Kidney (tissue), 14 donors: ENCODE measurements around the gene MSMP. TPM values are rescaled to one million over a fixed set of nuclear protein-coding genes. Genes with fewer than 3 reads are reported as not detected.

ENCODE experiments used
- DNase-seq, 5 donors: peaks; one replicate each; pipeline ENCODE4 v3.0.0-alpha.2; 2013 to 2020
- FAIRE-seq: peaks from 2 replicates; lab custom pipeline; 2012; peaks lifted over from hg19 to GRCh38; lab: Jason Lieb, UNC
- H3K27ac ChIP-seq, 2 donors: one replicate each; pipeline ENCODE4 v1.7.0; 2013; ENCODE audit warnings: low read depth in 2 of 2, low read length in 2 of 2, inconsistent platforms in 1 of 2
- H3K27me3 ChIP-seq: one replicate; pipeline ENCODE4 v1.7.1; 2013; ENCODE audit warnings: low read length, inconsistent platforms; ENCODE audit not compliant: control insufficient read depth, insufficient read depth
- H3K36me3 ChIP-seq, 3 donors: one replicate each; pipeline versions ENCODE4 v1.7.0 to v1.7.1; 2013; ENCODE audit warnings: low read length in 3 of 3, control low read depth in 1 of 3, inconsistent platforms in 1 of 3; ENCODE audit not compliant: insufficient read depth in 3 of 3, control insufficient read depth in 2 of 3
- H3K4me1 ChIP-seq, 3 donors: one replicate each; pipeline versions ENCODE4 v1.7.0 to v1.7.1; 2013; ENCODE audit warnings: low read length in 3 of 3, inconsistent platforms in 1 of 3, low read depth in 1 of 3; ENCODE audit not compliant: control insufficient read depth in 2 of 3, insufficient read depth in 2 of 3
- H3K4me3 ChIP-seq, 3 donors: one replicate each; pipeline versions ENCODE4 v1.7.0 to v1.8.1; 2013; ENCODE audit warnings: low read length in 3 of 3, control low read depth in 1 of 3, inconsistent platforms in 1 of 3
- H3K9ac ChIP-seq, 3 donors: one replicate each; pipeline versions ENCODE4 v1.7.0 to v1.7.1; 2013; ENCODE audit warnings: low read length in 3 of 3, control low read depth in 1 of 3, inconsistent platforms in 1 of 3
- H3K9me3 ChIP-seq, 3 donors: one replicate each; pipeline versions ENCODE4 v1.7.0 to v1.7.1; 2013; ENCODE audit warnings: low read length in 3 of 3, control low read depth in 1 of 3, inconsistent platforms in 1 of 3; ENCODE audit not compliant: control insufficient read depth in 2 of 3, insufficient read depth in 1 of 3
- CTCF ChIP-seq: IDR thresholded peaks from 3 replicates; pipeline ENCODE4 v1.5.1; 2012; ENCODE audit warnings: mild to moderate bottlenecking, moderate library complexity, borderline replicate concordance; ENCODE audit not compliant: insufficient read depth; ENCODE audit errors: extremely low read depth
- intact Hi-C: fragments of 100-400 bp; cut with DNase I; formaldehyde crosslinking; loops from one replicate; pipeline ENCODE4 v1.11.1; 2022
- polyA plus RNA-seq: library from polyadenylated mRNA; stranded (reverse); fragments of 350-450 nt; fragmentation: Illumina TruSeq; extraction: RNeasy Lipid Tissue Mini Kit (QIAGEN cat#74804); gene quantifications from one replicate; pipeline ENCODE4 v1.2.3, GENCODE V29; 2014; ENCODE audit warnings: low read depth, low replicate concordance; ENCODE audit not compliant: insufficient read depth
- total RNA-seq: library from RNA; stranded (reverse); fragmentation: NEBNext Ultra II Directional; extraction: Animal tissue kit (Norgen Biotek cat#: 25700); gene quantifications from one replicate; pipeline ENCODE4 v1.2.1, GENCODE V29; 2021
- donor health status: control.
- donor health status: control.
- donor health status: control.
- donor health status: control.
- donor health status: control.
- donor health status: DM: yes; HTN: yes; CAD: no.
- donor health status: Normal renal cell carcinoma (clear cell type).

Gene MSMP
- total and polyA plus RNA-seq, 2 donors from 2014 or later, result 0.47 TPM; not detected in 1

GRCh38 chr9:35789541-35789940 lies 35.5 kb upstream of the MSMP start:
- TF ChIP-seq CTCF, result no peak
- intact Hi-C loops, result no loop called here
- Histone ChIP-seq H3K9ac (no peak overlapping the region), H3K4me1 (peaks cover 0 to 9% (median 3%) of the 10 kb centered on the region in 3 donors), H3K36me3 (no peaks in the 10 kb centered on the region), H3K4me3 (no peak overlapping the region), H3K27ac (no peak overlapping the region), H3K27me3 (no peaks in the 10 kb centered on the region), H3K9me3 (no peaks in the 10 kb centered on the region)
- FAIRE-seq, result no peak
- no peak for DNase-seq

- Histone ChIP-seq H3K4me1 (no peaks in the 10 kb centered on the region), H3K4me3 (no peak overlapping the region), H3K9me3 (no peaks in the 10 kb centered on the region), H3K9ac (no peak overlapping the region), H3K27ac (no peak overlapping the region), H3K27me3 (no peaks in the 10 kb centered on the region), H3K36me3 (no peaks in the 10 kb centered on the region)
- DNase-seq, result no peak
- intact Hi-C loops, result no loop called here
- TF ChIP-seq CTCF, result no peak
- FAIRE-seq, result no peak
These were observed 29.3 kb upstream of the MSMP start for GRCh38 chr9:35783418-35783817.

DNA sequence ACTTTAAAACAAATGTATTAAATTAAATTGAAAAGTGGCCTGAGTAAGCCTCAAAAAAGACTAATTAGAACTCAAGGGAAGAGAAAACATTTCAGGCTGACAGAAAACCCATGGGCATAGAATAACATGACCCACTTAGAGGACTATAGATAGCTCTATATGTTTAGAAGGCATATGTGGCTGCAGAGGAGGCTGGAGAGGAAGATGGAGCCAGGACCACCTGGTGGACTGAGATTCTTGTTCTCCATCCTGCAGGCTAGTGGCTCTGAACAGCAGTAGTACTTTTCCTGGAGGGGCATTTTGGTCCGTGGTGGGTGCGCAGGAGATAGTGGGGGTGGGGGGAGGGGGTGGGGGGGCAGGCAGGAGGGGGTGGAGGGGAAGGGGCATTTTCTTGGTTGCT lies 27.0 kb upstream of the MSMP start:
- Histone ChIP-seq H3K27me3 (no peaks in the 10 kb centered on the region), H3K27ac (no peak overlapping the region), H3K4me1 (no peaks in the 10 kb centered on the region), H3K9me3 (no peaks in the 10 kb centered on the region), H3K9ac (no peak overlapping the region), H3K36me3 (no peaks in the 10 kb centered on the region), H3K4me3 (no peak overlapping the region)
- DNase-seq, result no peak
- intact Hi-C loops, result no loop called here
- TF ChIP-seq CTCF, result no peak
- no peak for FAIRE-seq

DNA sequence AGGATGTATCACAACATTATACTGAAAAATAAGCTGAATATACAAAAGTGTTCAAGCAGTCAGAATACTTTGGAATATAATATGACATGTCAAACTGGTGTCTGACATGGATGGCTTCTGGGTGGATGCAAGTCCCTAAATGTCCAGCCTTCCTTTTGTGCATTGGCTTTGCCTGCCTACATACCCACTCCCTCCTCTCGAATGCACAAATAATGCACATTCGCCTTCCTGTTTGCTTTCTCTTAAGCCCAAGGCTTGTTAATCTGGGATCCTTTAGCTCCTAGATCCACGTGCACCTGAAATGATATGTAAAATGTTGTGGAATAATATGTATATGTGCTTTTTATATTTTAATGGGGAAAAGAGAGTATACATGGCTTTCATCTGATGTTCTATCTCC lies 24.4 kb upstream of the MSMP start:
- Histone ChIP-seq H3K9ac (no peak overlapping the region), H3K27ac (no peak overlapping the region), H3K36me3 (no peaks in the 10 kb centered on the region), H3K27me3 (no peaks in the 10 kb centered on the region), H3K4me3 (no peak overlapping the region), H3K4me1 (peaks cover 0 to 6% (median 0%) of the 10 kb centered on the region in 3 donors), H3K9me3 (no peaks in the 10 kb centered on the region)
- no peak for TF ChIP-seq CTCF
- DNase-seq (no peak), FAIRE-seq (no peak)
- intact Hi-C loops, result no loop called here
